Astrocyte (in vitro differentiated cells and primary cell): ENCODE data around the gene COX7B2. TPM values are rescaled to one million over a fixed set of nuclear protein-coding genes. Genes with fewer than 3 reads are reported as not detected.

Experiments
- DNase-seq: peaks from one replicate; pipeline ENCODE4 v3.0.0-alpha.2; 2010; ENCODE audit warnings: low read depth
- FAIRE-seq: peaks from 2 replicates; lab custom pipeline; 2011; peaks lifted over from hg19 to GRCh38; lab: Jason Lieb, UNC
- H2AFZ ChIP-seq: 2 replicates; pipeline ENCODE4 v1.6.0; 2012; ENCODE audit warnings: low read depth, low read length, inconsistent platforms
- H3K27ac ChIP-seq: 2 replicates; pipeline ENCODE4 v1.5.1; 2011; ENCODE audit warnings: low read depth, low read length, inconsistent platforms
- H3K27me3 ChIP-seq: 2 replicates; pipeline ENCODE4 v1.6.0; 2011; ENCODE audit warnings: low read length, inconsistent platforms; ENCODE audit not compliant: insufficient read depth
- H3K36me3 ChIP-seq: 2 replicates; pipeline ENCODE4 v1.5.1; 2011; ENCODE audit warnings: low read length, inconsistent platforms; ENCODE audit not compliant: insufficient read depth
- H3K4me1 ChIP-seq: 2 replicates; pipeline ENCODE4 v1.5.1; 2011; ENCODE audit warnings: low read length, inconsistent platforms; ENCODE audit not compliant: insufficient read depth
- H3K4me2 ChIP-seq: 2 replicates; pipeline ENCODE4 v1.6.0; 2012; ENCODE audit warnings: low read length, inconsistent platforms
- H3K4me3 ChIP-seq: 2 replicates; pipeline ENCODE4 v1.5.1; 2011; ENCODE audit warnings: low read depth, mild to moderate bottlenecking, low read length, inconsistent platforms; ENCODE audit not compliant: insufficient read depth
- H3K79me2 ChIP-seq: 2 replicates; pipeline ENCODE4 v1.6.0; 2012; ENCODE audit warnings: mild to moderate bottlenecking, low read length, inconsistent platforms; ENCODE audit not compliant: insufficient read depth
- H3K9ac ChIP-seq: 2 replicates; pipeline ENCODE4 v1.6.0; 2012; ENCODE audit warnings: mild to moderate bottlenecking, low read length, inconsistent platforms
- H3K9me3 ChIP-seq: 2 replicates; pipeline ENCODE4 v1.5.1; 2012; ENCODE audit warnings: low read depth, mild to moderate bottlenecking, low read length, inconsistent platforms; ENCODE audit not compliant: insufficient read depth
- H4K20me1 ChIP-seq: 2 replicates; pipeline ENCODE4 v1.6.0; 2012; ENCODE audit warnings: low read length, inconsistent platforms; ENCODE audit not compliant: insufficient read depth
- H3K27ac Mint-ChIP-seq: one replicate; pipeline ENCODE4 v1.8.0; 2021; ENCODE audit warnings: mild to moderate bottlenecking, mixed read lengths; ENCODE audit not compliant: unreplicated experiment
- H3K27me3 Mint-ChIP-seq: one replicate; pipeline ENCODE4 v1.8.0; 2021; ENCODE audit warnings: low read depth, mixed read lengths; ENCODE audit not compliant: unreplicated experiment
- H3K36me3 Mint-ChIP-seq: one replicate; pipeline ENCODE4 v1.8.0; 2021; ENCODE audit warnings: low read depth, mixed read lengths; ENCODE audit not compliant: unreplicated experiment
- H3K4me1 Mint-ChIP-seq: one replicate; pipeline ENCODE4 v1.8.0; 2021; ENCODE audit warnings: low read depth, mixed read lengths; ENCODE audit not compliant: unreplicated experiment
- H3K4me3 Mint-ChIP-seq: one replicate; pipeline ENCODE4 v1.8.0; 2021; ENCODE audit warnings: mild to moderate bottlenecking, moderate library complexity, mixed read lengths; ENCODE audit not compliant: unreplicated experiment
- H3K9me3 Mint-ChIP-seq: one replicate; pipeline ENCODE4 v1.8.0; 2021; ENCODE audit warnings: mild to moderate bottlenecking, mixed read lengths; ENCODE audit not compliant: unreplicated experiment
- CTCF ChIP-seq: IDR thresholded peaks from 2 replicates; pipeline ENCODE4 v1.5.1; 2011; ENCODE audit warnings: low read depth, mild to moderate bottlenecking, inconsistent platforms, low read length, moderate library complexity; ENCODE audit not compliant: insufficient read depth
- EZH2 ChIP-seq: IDR thresholded peaks from 2 replicates; pipeline ENCODE4 v1.6.1; 2012; ENCODE audit warnings: mild to moderate bottlenecking, low read length, inconsistent platforms; ENCODE audit not compliant: insufficient read depth
- total RNA-seq: library from RNA; stranded (reverse); gene quantifications from 2 replicates; pipeline ENCODE4 v1.2.1, GENCODE V29; 2021

The COX7B2 gene
- total RNA-seq, 1 donor from 2014 or later, result not detected

- FAIRE-seq, result no peak
- Histone ChIP-seq H3K36me3 (no peaks in the 10 kb centered on the region), H3K4me2 (no peak overlapping the region), H3K9ac (no peak overlapping the region), H2AFZ (no peak overlapping the region), H3K79me2 (no peaks in the 10 kb centered on the region), H3K9me3 (no peaks in the 10 kb centered on the region), H4K20me1 (no peaks in the 10 kb centered on the region), H3K27me3 (no peaks in the 10 kb centered on the region), H3K4me1 (no peaks in the 10 kb centered on the region), H3K4me3 (no peak overlapping the region), H3K27ac (no peak overlapping the region)
- no peaks in the 10 kb centered on the region for H3K36me3 Mint-ChIP-seq
- DNase-seq, result no peak
- H3K27ac Mint-ChIP-seq, result no peak overlapping the region
- peaks cover 3% of the 10 kb centered on the region for H3K4me1 Mint-ChIP-seq
- TF ChIP-seq CTCF (no peak), EZH2 (no peak)
- H3K4me3 Mint-ChIP-seq, result no peak overlapping the region
- no peaks in the 10 kb centered on the region for H3K9me3 Mint-ChIP-seq
- peaks cover 18% of the 10 kb centered on the region for H3K27me3 Mint-ChIP-seq
Observed at GRCh38 chr4:46924789-46925529, 15.9 kb upstream of the COX7B2 start.

- TF ChIP-seq EZH2, result no peak
- TF ChIP-seq CTCF, result no peak
- peak; percentile 16 for DNase-seq
- Mint-ChIP-seq H3K36me3 (no peaks in the 10 kb centered on the region), H3K27ac (no peak overlapping the region), H3K27me3 (peaks cover 8% of the 10 kb centered on the region), H3K4me1 (peaks cover 3% of the 10 kb centered on the region), H3K9me3 (no peaks in the 10 kb centered on the region), H3K4me3 (no peak overlapping the region)
- Histone ChIP-seq H3K27me3 (no peaks in the 10 kb centered on the region), H3K4me2 (no peak overlapping the region), H4K20me1 (no peaks in the 10 kb centered on the region), H3K36me3 (no peaks in the 10 kb centered on the region), H3K9ac (no peak overlapping the region), H3K27ac (no peak overlapping the region), H2AFZ (no peak overlapping the region), H3K4me3 (no peak overlapping the region), H3K4me1 (no peaks in the 10 kb centered on the region), H3K9me3 (no peaks in the 10 kb centered on the region), H3K79me2 (no peaks in the 10 kb centered on the region)
- FAIRE-seq, result no peak
Observed at GRCh38 chr4:46922205-46922604, 13.2 kb upstream of the COX7B2 start.

GRCh38 chr4:46908148-46908547 lies 897 bp downstream of the COX7B2 start:
- no peak overlapping the region for H3K4me3 Mint-ChIP-seq
- no peak overlapping the region for H3K9ac ChIP-seq
- peaks cover 2% of the 10 kb centered on the region for H3K9me3 Mint-ChIP-seq
- no peak overlapping the region for H2AFZ ChIP-seq
- H3K36me3 ChIP-seq, result no peaks in the 10 kb centered on the region
- H3K4me1 ChIP-seq, result no peaks in the 10 kb centered on the region
- H3K4me3 ChIP-seq, result no peak overlapping the region
- no peaks in the 10 kb centered on the region for H3K36me3 Mint-ChIP-seq
- DNase-seq (no peak), FAIRE-seq (no peak)
- TF ChIP-seq EZH2, result no peak
- no peak for TF ChIP-seq CTCF
- H3K4me1 Mint-ChIP-seq, result no peaks in the 10 kb centered on the region
- no peaks in the 10 kb centered on the region for H3K27me3 ChIP-seq
- H3K9me3 ChIP-seq, result no peaks in the 10 kb centered on the region
- no peak overlapping the region for H3K27ac ChIP-seq
- H3K27me3 Mint-ChIP-seq, result no peaks in the 10 kb centered on the region
- no peaks in the 10 kb centered on the region for H4K20me1 ChIP-seq
- H3K4me2 ChIP-seq, result no peak overlapping the region
- H3K27ac Mint-ChIP-seq, result no peak overlapping the region
- no peaks in the 10 kb centered on the region for H3K79me2 ChIP-seq
